ENCODE data around the gene APOC1.
"Not testable (repeated sequence)": the region's sequence is repeated elsewhere in the genome, so short reads cannot be mapped to it uniquely, and the experiment has no call there.

Gene APOC1

GRCh38 chr19:44913512-44914432, 636 bp upstream of the APOC1 start:
- DNase-seq (ENCODE audit: low read depth in 2 of 2): not testable (repeated sequence)

GRCh38 chr19:44924243-44924725, 9.9 kb downstream of the APOC1 start:
- DNase-seq (ENCODE audit: low read depth in 2 of 2): no peak

GRCh38 chr19:44925114-44925891, 10.9 kb downstream of the APOC1 start:
- DNase-seq (ENCODE audit: low read depth in 2 of 2): no peak

GRCh38 chr19:44926245-44927077, 12.1 kb downstream of the APOC1 start:
- DNase-seq (ENCODE audit: low read depth in 2 of 2): not testable (repeated sequence)

- DNase-seq (ENCODE audit: low read depth in 2 of 2): no peak
Measured at GRCh38 chr19:44927746-44928145, 13.3 kb downstream of the APOC1 start.

GRCh38 chr19:44930088-44930487, 15.7 kb downstream of the APOC1 start:
- DNase-seq (ENCODE audit: low read depth in 2 of 2): no peak

- DNase-seq (ENCODE audit: low read depth in 2 of 2): no peak
Measured at GRCh38 chr19:44931541-44931940, 17.1 kb downstream of the APOC1 start.

GRCh38 chr19:44939668-44940067, 25.3 kb downstream of the APOC1 start:
- DNase-seq (ENCODE audit: low read depth in 2 of 2): no peak

- no peak for DNase-seq (ENCODE audit: low read depth in 2 of 2)
Measured at GRCh38 chr19:44942067-44942571, 27.7 kb downstream of the APOC1 start, which contains the start of gene APOC4. Gene APOC4, plus strand, starts transcription at chr19:44942237. Its CDS starts 41 bp downstream, at chr19:44942278.

GRCh38 chr19:44943801-44944249, 29.4 kb downstream of the APOC1 start:
- no peak for DNase-seq (ENCODE audit: low read depth in 2 of 2)

- no peak for DNase-seq (ENCODE audit: low read depth in 2 of 2)
Measured at GRCh38 chr19:44947041-44947581, 32.7 kb downstream of the APOC1 start.

GRCh38 chr19:44948237-44948636, 33.8 kb downstream of the APOC1 start:
- DNase-seq (ENCODE audit: low read depth in 2 of 2): no peak

GRCh38 chr19:44948763-44949374, 34.5 kb downstream of the APOC1 start:
- DNase-seq (ENCODE audit: low read depth in 2 of 2): no peak

- DNase-seq (ENCODE audit: low read depth in 2 of 2): no peak
Measured at GRCh38 chr19:44949550-44949949, 35.1 kb downstream of the APOC1 start.

- peak; percentile 35 to 63 for DNase-seq (ENCODE audit: low read depth in 2 of 2)
Measured at GRCh38 chr19:44951179-44952159, 37.1 kb downstream of the APOC1 start.

GRCh38 chr19:44954278-44954648, 39.9 kb downstream of the APOC1 start:
- no peak for DNase-seq (ENCODE audit: low read depth in 2 of 2)

GRCh38 chr19:44954649-44955504, 40.5 kb downstream of the APOC1 start, which contains the start of gene CLPTM1:
Gene CLPTM1, plus strand, starts transcription at chr19:44955380. Its CDS starts 16 bp downstream, at chr19:44955396.
- DNase-seq (ENCODE audit: low read depth in 2 of 2): peak; percentile 93 to 95
